Brain microvascular endothelial cell (primary cell): ENCODE measurements around the gene NOL3.

Source experiments
- DNase-seq: peaks from one replicate; pipeline ENCODE4 v3.0.0-alpha.2; 2020
- H3K27ac ChIP-seq: fragments of 250-450 bp; sonication (Bioruptor Pico); 2 replicates; pipeline ENCODE4 v1.5.1; 2020; ENCODE audit warnings: mild to moderate bottlenecking, moderate library complexity
- H3K27me3 ChIP-seq: fragments of 250-450 bp; sonication (Bioruptor Pico); replicated peaks from 2 replicates; pipeline ENCODE4 v1.5.1; 2020; ENCODE audit warnings: mild to moderate bottlenecking
- H3K36me3 ChIP-seq: fragments of 250-450 bp; sonication (Bioruptor Pico); replicated peaks from 2 replicates; pipeline ENCODE4 v1.5.1; 2020; ENCODE audit warnings: mild to moderate bottlenecking
- H3K4me3 ChIP-seq: 2 replicates; pipeline ENCODE4 v1.5.1; 2011; ENCODE audit warnings: low read depth, mild to moderate bottlenecking, control low read depth, low read length, moderate library complexity
- in situ Hi-C: cut with HindIII; loops from 2 replicates; pipeline ENCODE4 v1.10.0; 2017; ENCODE audit warnings: low sequenced_read_pairs, low pct_ligation_motif_present
- TF ChIP-seq, protein P1 (sequence below): IDR thresholded peaks from 2 replicates; pipeline ENCODE4 v1.5.1; 2011; ENCODE audit warnings: low read depth, mild to moderate bottlenecking, moderate library complexity, low read length, control low read depth, inconsistent platforms; ENCODE audit errors: missing control alignments

The NOL3 gene

DNA sequence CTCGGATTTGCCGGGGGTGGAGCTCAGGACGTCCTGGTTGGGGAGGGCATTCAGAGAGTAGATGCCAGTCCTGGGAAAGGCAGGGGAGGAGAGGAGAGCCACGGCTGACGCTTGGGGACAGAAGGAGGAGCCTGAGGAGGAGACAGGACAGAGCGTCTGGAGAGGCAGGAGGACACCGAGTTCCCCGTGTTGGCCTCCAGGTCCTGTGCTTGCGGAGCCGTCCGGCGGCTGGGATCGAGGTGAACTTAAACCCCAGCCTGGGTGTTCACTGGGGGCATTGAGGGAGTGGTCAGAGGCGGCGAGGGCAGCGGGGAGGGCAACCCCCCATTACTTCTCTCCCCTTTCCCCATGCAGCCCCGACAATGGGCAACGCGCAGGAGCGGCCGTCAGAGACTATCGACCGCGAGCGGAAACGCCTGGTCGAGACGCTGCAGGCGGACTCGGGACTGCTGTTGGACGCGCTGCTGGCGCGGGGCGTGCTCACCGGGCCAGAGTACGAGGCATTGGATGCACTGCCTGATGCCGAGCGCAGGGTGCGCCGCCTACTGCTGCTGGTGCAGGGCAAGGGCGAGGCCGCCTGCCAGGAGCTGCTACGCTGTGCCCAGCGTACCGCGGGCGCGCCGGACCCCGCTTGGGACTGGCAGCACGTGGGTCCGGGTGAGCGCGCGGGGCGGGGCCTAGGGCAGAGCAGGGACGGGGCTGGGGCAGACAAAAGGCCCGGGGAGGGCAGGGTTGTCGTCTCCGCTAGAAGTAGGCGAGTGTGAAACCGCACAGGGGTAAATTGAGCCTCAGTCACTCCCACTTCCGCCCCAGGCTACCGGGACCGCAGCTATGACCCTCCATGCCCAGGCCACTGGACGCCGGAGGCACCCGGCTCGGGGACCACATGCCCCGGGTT is 3.7 kb downstream of the NOL3 start:
- Histone ChIP-seq H3K27me3 (no peaks in the 10 kb centered on the region), H3K36me3 (no peaks in the 10 kb centered on the region), H3K4me3 (peak overlapping the region; percentile 52), H3K27ac (no peak overlapping the region)
- TF ChIP-seq, protein P1, sequence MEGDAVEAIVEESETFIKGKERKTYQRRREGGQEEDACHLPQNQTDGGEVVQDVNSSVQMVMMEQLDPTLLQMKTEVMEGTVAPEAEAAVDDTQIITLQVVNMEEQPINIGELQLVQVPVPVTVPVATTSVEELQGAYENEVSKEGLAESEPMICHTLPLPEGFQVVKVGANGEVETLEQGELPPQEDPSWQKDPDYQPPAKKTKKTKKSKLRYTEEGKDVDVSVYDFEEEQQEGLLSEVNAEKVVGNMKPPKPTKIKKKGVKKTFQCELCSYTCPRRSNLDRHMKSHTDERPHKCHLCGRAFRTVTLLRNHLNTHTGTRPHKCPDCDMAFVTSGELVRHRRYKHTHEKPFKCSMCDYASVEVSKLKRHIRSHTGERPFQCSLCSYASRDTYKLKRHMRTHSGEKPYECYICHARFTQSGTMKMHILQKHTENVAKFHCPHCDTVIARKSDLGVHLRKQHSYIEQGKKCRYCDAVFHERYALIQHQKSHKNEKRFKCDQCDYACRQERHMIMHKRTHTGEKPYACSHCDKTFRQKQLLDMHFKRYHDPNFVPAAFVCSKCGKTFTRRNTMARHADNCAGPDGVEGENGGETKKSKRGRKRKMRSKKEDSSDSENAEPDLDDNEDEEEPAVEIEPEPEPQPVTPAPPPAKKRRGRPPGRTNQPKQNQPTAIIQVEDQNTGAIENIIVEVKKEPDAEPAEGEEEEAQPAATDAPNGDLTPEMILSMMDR, result peak; percentile 39
- DNase-seq, result peak; percentile 60
- in situ Hi-C loops, result no loop called here

DNA sequence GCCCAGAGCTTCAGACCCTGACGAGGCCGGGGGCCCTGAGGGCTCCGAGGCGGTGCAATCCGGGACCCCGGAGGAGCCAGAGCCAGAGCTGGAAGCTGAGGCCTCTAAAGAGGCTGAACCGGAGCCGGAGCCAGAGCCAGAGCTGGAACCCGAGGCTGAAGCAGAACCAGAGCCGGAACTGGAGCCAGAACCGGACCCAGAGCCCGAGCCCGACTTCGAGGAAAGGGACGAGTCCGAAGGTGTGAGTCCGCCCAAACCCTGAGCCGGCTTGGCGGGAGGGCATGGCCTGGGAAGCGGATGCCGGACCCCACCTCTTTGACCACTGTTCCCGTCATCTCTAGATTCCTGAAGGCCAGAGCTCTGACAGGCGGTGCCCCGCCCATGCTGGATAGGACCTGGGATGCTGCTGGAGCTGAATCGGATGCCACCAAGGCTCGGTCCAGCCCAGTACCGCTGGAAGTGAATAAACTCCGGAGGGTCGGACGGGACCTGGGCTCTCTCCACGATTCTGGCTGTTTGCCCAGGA is 4.4 kb downstream of the NOL3 start:
- no peak overlapping the region for H3K27ac ChIP-seq
- TF ChIP-seq, protein P1, result no peak
- in situ Hi-C loops, result no loop called here

DNA sequence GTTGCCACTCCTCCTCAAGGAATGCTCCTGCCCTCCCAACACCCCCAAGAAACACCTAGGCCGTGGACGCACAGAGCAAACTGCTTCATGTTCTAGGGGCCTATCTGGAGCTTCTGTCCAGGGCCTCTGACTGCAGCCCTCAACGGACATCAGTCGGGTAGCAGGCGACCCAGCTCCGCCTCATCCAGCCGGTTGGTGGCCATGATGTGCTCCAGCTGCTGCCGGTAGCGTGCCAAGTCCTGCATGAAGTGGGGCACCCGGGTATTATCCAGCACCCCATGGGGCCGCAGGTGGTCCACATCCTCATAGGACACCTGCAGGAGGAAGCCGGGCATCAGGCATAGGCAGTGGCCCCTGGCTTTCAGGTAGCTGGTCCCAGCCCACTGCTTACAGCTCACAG is 6.3 kb downstream of the NOL3 start:
- no peak overlapping the region for H3K27ac ChIP-seq
- no peaks in the 10 kb centered on the region for H3K27me3 ChIP-seq
- DNase-seq, result no peak
- no peak overlapping the region for H3K4me3 ChIP-seq
- TF ChIP-seq, protein P1, result no peak
- in situ Hi-C loops, result no loop called here
- no peaks in the 10 kb centered on the region for H3K36me3 ChIP-seq

More for the DNA sequence above, 4.4 kb downstream of the NOL3 start:
- no peaks in the 10 kb centered on the region for H3K36me3 ChIP-seq
- no peaks in the 10 kb centered on the region for H3K27me3 ChIP-seq
- peak overlapping the region; percentile 52 for H3K4me3 ChIP-seq
- DNase-seq, result no peak

DNA sequence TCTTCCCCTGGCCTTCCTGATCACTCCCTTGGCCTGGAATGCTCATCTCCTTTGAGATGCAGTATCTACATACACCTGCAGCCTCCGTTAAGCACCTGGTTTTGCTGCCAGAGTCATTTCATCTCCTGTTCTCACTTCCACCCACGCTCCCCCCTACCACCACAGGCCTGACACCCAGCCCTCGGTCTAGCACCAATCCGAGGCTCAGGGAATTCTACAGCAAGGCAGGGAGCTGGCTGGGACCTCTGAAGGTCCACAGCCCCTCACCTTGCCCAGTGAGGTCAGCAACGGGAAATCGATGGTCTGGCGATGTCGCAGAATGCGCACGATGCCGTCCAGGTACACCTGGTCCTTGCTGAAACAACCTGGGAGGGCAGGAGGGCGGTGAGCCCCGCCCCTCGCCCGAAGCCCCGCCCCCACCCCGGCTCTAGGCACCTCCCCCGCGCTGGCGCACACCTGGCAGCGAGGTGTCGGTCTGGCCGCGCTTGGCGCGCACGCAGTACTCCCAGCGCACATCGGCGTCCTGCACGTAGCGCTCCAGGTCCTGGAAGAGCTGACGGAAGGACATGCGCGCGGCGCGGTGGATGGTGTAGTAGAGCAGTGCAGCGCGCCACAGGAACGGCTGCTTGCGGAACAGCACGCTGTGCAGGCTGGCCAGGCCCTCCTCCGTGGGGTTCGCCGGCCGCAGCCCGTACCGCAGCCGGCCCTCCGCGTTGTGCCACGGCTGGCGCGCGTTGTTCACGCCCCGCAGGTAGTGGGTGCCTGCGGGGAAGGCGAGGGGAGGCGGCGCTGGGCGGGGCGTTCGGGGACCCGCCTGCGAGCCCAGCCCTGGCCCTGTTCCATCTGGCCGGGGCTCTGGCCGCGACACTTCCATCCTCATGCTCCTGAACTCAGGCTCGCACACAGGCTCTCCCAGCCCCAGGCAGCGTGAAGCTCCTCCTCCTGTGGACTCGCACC is 7.7 kb downstream of the NOL3 start:
- no peaks in the 10 kb centered on the region for H3K36me3 ChIP-seq
- no peak for DNase-seq
- H3K4me3 ChIP-seq, result peak overlapping the region; percentile 43
- in situ Hi-C loops, result no loop called here
- no peaks in the 10 kb centered on the region for H3K27me3 ChIP-seq
- H3K27ac ChIP-seq, result no peak overlapping the region
- TF ChIP-seq, protein P1, result peak; percentile 30

DNA sequence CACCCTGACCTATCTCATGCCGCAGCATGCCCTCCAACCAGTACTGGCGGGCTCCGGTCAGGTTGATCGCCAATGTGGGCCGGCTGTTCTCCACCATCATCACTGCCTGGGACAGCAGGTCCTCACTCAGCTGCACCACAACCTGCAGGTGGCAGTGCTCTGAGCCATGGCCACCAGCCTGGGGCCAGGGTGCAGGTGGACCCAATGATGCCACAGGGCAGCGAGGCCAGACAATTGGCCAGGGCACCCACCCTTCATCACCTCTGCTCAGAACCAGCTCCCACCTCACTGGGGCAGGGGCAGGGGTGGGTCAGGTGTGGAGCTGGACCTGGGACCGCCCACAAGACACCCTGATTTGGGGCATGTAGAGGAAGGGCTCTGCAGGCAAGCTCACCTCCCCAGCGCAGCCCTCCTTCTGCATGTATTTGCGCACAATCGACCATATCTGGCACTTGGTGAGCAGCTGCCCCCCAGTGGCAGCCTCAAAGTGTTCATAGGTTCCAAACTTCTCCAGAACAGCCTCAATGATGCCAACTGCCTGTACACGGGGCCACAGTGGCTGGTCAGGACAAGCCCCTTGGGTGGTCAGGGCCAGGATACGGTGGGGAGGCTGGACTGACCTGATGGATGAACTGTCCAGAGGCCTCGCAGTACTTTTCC is 9.2 kb downstream of the NOL3 start:
- TF ChIP-seq, protein P1, result peak; percentile 41
- H3K27ac ChIP-seq, result no peak overlapping the region

More for the DNA sequence above, 9.2 kb downstream of the NOL3 start:
- no peaks in the 10 kb centered on the region for H3K36me3 ChIP-seq
- in situ Hi-C loops, result no loop called here
- no peak for DNase-seq
- no peak overlapping the region for H3K4me3 ChIP-seq
- H3K27me3 ChIP-seq, result no peaks in the 10 kb centered on the region
